A673 (cell line): Measurements from ENCODE around the gene HS3ST3A1.

Source experiments
- EZH2 ChIP-seq: fragments of 200-600 bp; sonication (generic); IDR thresholded peaks from 2 replicates; pipeline ENCODE4 v1.6.1; 2017; ENCODE audit warnings: borderline replicate concordance, low read depth, mild to moderate bottlenecking, mixed read lengths, antibody characterized with exemption, low read length; ENCODE audit not compliant: poor library complexity, severe bottlenecking
- TF ChIP-seq, protein P1 (sequence below): fragments of 300-800, 200-600 bp; sonication (generic); conservative IDR thresholded peaks from 2 replicates; pipeline ENCODE4 v1.5.1; 2017; ENCODE audit warnings: low read depth, mild to moderate bottlenecking, antibody characterized with exemption, low read length, moderate library complexity, mixed read lengths

DNA sequence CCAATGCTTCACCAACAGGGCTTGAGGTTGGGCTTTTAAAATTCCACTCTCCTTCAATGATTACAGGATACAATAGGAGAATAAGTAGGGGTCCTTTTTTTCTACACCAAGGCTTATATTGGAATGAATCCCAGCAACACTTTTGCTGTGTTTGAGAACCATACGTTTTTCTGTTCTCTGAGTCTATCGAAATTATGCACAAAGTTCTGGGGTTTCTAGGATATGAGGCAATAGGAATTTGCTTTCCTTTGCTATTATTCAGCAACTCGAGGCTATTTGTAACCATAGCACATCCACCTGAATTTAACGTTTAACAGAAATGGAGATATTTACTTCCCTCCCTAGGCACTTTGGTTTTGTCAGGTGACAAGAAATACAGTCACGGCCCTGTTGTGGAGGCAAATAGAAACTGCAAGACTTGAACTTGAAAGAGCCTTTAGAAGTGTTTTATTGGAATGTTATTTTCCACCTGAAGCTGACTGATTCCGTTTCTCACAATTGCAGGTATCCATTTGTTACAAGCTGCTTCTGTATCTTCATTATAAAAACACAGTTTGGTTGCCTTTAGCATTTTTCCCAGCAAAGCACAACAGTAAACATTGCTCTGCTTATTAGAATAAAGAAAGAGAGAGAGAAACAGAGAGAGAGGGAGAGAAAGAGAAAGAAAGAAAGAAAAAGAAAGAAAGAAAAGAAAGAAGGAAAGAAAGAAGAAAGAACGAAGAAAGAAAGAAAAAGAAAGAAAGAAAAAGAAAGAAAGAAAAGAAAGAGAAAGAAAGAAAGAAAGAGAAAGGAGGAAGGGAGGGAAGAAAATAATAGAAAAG lies 109.6 kb downstream of the HS3ST3A1 start:
- TF ChIP-seq, protein P1, sequence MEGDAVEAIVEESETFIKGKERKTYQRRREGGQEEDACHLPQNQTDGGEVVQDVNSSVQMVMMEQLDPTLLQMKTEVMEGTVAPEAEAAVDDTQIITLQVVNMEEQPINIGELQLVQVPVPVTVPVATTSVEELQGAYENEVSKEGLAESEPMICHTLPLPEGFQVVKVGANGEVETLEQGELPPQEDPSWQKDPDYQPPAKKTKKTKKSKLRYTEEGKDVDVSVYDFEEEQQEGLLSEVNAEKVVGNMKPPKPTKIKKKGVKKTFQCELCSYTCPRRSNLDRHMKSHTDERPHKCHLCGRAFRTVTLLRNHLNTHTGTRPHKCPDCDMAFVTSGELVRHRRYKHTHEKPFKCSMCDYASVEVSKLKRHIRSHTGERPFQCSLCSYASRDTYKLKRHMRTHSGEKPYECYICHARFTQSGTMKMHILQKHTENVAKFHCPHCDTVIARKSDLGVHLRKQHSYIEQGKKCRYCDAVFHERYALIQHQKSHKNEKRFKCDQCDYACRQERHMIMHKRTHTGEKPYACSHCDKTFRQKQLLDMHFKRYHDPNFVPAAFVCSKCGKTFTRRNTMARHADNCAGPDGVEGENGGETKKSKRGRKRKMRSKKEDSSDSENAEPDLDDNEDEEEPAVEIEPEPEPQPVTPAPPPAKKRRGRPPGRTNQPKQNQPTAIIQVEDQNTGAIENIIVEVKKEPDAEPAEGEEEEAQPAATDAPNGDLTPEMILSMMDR: no peak
- no peak for TF ChIP-seq EZH2
